GM10248 (cell line): ENCODE data around the gene OR2W3.

ENCODE experiments used
- CTCF ChIA-PET: fragments of 300-600 bp; sonication (Branson Sonifier 250); formaldehyde crosslinking; extraction: SDS; loops from one replicate; lab custom pipeline; 2021; ENCODE audit warnings: antibody characterized with exemption; lab: Yijun Ruan, JAX
- POLR2A ChIA-PET: fragments of 350-650 bp; sonication (Branson Sonifier 250); formaldehyde crosslinking; extraction: SDS; loops from one replicate; lab custom pipeline; 2020; ENCODE audit warnings: antibody characterized with exemption; lab: Yijun Ruan, JAX
- DNase-seq: peaks from one replicate; pipeline ENCODE4 v3.0.0; 2012; ENCODE audit errors: extremely low spot score
- TF ChIP-seq, protein P1 (sequence below): IDR thresholded peaks from 2 replicates; pipeline ENCODE4 v1.5.1; 2012; ENCODE audit warnings: mild to moderate bottlenecking, low read depth; ENCODE audit errors: extremely low read depth, missing control alignments, control extremely low read depth

OR2W3 gene

DNA sequence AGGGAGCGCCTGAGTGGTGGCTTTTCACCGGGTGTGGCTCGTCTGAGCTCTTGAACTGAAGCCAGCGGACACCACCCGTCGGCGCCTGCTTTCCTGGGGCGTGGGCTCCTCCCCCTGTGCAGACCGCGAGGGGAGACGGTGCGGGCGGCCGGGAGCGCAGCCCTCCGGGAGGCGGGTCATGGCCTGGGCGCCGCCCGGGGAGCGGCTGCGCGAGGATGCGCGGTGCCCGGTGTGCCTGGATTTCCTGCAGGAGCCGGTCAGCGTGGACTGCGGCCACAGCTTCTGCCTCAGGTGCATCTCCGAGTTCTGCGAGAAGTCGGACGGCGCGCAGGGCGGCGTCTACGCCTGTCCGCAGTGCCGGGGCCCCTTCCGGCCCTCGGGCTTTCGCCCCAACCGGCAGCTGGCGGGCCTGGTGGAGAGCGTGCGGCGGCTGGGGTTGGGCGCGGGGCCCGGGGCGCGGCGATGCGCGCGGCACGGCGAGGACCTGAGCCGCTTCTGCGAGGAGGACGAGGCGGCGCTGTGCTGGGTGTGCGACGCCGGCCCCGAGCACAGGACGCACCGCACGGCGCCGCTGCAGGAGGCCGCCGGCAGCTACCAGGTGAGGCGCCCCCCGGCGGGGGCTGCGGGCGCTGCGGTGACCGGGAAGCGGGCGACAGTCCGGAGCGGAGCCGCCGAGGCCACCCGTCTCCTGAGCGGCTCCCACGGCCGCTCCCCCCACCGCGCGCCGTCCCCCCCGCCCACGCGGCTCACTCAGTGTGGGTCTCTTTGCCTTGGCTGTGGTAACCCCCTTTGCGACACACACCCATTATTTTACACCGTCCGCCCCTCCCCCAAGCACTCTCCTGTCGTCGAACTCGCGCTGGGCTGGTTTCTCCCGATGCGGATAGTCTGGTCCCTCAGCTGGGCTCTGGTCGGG, 38.1 kb upstream of the OR2W3 start, which contains the start of gene TRIM58:
Gene TRIM58, plus strand, starts transcription at position 119 of the 916 bp plus-strand sequence. Its CDS starts 60 bp downstream, at position 179.
- peak; percentile 30 for DNase-seq
- ChIA-PET POLR2A (no interaction called here), CTCF (no interaction called here)
- TF ChIP-seq, protein P1, sequence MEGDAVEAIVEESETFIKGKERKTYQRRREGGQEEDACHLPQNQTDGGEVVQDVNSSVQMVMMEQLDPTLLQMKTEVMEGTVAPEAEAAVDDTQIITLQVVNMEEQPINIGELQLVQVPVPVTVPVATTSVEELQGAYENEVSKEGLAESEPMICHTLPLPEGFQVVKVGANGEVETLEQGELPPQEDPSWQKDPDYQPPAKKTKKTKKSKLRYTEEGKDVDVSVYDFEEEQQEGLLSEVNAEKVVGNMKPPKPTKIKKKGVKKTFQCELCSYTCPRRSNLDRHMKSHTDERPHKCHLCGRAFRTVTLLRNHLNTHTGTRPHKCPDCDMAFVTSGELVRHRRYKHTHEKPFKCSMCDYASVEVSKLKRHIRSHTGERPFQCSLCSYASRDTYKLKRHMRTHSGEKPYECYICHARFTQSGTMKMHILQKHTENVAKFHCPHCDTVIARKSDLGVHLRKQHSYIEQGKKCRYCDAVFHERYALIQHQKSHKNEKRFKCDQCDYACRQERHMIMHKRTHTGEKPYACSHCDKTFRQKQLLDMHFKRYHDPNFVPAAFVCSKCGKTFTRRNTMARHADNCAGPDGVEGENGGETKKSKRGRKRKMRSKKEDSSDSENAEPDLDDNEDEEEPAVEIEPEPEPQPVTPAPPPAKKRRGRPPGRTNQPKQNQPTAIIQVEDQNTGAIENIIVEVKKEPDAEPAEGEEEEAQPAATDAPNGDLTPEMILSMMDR = no peak

DNA sequence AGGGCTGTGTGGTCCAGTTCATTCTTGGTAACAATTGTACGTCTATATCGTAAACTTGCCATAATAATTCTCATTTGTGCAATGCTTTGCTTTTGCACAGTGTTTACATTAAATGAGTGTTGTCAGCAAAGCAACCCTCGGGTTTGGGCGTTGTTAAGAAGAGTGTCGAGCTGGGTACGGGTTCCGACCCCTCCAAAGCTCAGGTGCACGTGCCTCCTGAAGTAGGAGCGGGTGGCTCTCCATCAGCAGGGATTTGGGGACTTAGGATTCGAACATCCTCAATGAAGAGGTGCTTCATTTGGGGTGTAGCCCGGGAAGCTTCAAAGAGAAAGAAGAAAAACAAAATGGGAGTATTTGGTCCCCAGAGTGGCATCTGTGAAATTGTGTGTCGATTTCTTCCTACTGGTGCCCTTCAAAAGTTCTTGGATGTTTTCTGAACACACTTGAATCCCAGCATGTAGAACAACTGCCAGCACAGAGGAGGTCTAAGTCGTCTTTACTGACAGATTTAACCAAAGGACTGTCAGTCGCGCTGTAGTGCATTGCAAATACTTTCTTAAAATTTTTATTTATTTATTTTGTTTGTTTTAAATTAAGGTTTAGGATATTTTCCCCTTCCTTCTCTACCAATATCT, 37.3 kb upstream of the OR2W3 start:
- ChIA-PET POLR2A (no interaction called here), CTCF (interaction anchor here (1.1 kb wide), 1 partner anchor 17 kb away, joined by 3 read pairs; no protein-coding TSS in a partner anchor)
- no peak for DNase-seq
- TF ChIP-seq, protein P1 = no peak

DNA sequence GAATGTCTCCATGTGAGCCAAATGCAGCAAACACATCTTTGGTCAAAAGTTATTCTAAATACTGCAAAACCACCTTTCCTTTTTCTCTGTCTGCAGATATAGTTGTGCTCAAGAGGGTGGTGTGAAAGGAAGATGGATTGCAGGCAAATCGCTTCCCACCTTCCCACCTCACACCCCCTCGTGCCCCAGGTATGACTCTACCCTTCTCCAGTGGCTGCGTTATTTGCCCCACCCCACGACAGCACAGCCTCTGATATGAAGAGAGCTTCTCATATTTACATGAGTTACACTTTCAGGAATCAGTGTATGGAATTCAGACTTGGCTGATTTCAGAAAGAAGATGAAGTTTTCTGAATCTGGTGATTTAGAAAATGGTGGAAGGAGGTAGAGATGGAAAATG, 32.6 kb upstream of the OR2W3 start:
- ChIA-PET POLR2A (no interaction called here), CTCF (interaction anchor here (1.9 kb wide), 1 partner anchor 10 kb away, joined by 7 read pairs; no protein-coding TSS in a partner anchor)
- TF ChIP-seq, protein P1 = no peak
- no peak for DNase-seq

DNA sequence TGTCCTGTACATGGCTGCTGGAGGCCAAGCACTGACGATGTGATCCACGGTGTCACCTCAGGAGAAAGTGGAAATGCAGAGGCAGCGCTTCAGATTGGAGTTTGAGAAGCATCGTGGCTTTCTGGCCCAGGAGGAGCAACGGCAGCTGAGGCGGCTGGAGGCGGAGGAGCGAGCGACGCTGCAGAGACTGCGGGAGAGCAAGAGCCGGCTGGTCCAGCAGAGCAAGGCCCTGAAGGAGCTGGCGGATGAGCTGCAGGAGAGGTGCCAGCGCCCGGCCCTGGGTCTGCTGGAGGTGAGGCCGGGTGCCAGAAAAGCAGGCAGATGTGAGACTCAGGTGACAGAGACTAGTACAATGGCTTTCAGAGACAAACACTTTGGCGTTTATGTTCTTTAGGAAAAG, 30.7 kb upstream of the OR2W3 start:
- ChIA-PET POLR2A (no interaction called here), CTCF (interaction anchor here (1.5 kb wide), 1 partner anchor 17 kb away, joined by 4 read pairs; no protein-coding TSS in a partner anchor)
- TF ChIP-seq, protein P1 = no peak
- DNase-seq = no peak

DNA sequence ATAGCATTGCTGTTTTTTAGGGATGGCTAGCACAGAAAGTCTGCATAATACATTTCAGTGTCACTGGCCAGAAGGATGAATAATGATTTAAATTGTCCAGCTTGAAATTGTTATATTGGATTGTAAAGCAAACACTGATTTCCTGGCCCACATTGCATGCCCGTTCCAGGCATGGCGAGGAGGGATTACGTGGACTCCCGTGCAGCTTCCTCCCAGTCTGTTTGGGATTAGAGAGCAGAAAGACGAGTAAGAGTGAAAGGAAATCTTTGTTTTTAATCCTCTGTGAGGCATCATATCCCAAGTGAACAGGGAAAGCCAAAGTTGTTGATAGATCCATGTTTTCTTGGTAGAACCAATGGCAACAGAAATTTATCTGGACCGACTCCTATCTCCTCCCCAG, 30.0 kb upstream of the OR2W3 start:
- ChIA-PET POLR2A (no interaction called here), CTCF (interaction anchor here (1.5 kb wide), 1 partner anchor 18 kb away, joined by 4 read pairs; no protein-coding TSS in a partner anchor)
- TF ChIP-seq, protein P1 = no peak
- no peak for DNase-seq

DNA sequence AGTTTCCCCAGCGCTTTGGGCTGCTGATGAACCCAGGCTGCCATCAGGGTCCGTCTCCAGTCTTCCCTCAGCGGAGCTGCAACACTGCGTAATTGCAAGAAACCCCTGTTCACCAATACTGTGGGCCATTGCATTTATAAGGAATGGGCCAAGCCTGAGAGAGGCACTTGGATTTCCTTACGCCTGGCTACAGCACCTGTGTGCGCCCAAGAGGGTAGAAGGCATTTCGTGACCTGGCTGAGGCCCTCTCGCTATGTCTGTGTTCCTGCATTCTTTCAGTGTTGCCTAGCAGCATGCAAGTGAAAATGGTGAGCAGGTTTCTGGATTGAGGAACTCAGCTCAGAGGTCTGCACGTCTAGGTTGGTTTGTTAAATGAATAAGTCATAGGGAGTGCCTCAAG, 12.0 kb upstream of the OR2W3 start:
- ChIA-PET POLR2A (no interaction called here), CTCF (no interaction called here)
- no peak for DNase-seq
- TF ChIP-seq, protein P1 = no peak
